ENCODE data around the gene SH3TC1. TPM values are rescaled to one million over a fixed set of nuclear protein-coding genes. Genes with fewer than 3 reads are reported as not detected.

Gene SH3TC1
- total and polyA plus RNA-seq, 2 of the 13 experiments (the other 11 are each of a cell fraction or from before 2014, with no cell fraction given), result 14.9 to 21.8 TPM

DNA sequence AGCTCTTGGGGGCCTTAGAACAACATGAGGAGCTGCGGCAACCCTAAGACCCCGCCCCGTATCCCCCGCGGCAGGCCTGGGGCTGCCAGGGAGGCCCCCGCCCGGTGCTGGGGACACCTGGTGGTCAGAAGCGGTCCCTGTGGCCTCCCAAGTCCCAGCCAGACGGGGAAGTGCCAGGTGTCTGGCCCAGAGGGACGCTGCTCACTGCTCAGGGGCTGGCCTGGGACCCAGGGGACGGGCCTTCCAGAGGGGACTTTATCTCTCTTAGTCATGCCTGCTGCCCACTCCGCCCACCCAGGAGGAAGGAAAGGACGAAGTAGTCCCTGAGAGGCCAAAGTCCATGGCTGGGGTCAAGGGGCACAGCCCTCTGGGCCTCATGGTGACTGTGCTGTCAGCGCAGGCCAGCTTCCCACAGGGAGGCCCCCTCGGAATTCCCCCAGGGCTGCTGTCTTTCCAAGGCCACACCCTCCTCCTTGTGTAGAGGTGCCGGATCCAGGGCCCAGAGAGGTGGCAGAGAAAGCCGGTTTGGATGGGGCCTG lies 39.5 kb downstream of the SH3TC1 start (continued):
- no peak for TF ChIP-seq ZNF501 (CRISPR knock-in tag; IDR thresholded peaks at IDR 0.05)
- TF ChIP-seq, protein P1, sequence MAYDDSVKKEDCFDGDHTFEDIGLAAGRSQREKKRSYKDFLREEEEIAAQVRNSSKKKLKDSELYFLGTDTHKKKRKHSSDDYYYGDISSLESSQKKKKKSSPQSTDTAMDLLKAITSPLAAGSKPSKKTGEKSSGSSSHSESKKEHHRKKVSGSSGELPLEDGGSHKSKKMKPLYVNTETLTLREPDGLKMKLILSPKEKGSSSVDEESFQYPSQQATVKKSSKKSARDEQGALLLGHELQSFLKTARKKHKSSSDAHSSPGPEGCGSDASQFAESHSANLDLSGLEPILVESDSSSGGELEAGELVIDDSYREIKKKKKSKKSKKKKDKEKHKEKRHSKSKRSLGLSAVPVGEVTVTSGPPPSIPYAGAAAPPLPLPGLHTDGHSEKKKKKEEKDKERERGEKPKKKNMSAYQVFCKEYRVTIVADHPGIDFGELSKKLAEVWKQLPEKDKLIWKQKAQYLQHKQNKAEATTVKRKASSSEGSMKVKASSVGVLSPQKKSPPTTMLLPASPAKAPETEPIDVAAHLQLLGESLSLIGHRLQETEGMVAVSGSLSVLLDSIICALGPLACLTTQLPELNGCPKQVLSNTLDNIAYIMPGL (CRISPR knock-in tag; IDR thresholded peaks at IDR 0.05; ENCODE audit: borderline replicate concordance in 1 of 2, low read depth in 1 of 2), result 0 out of 4 replicates have a peak, but pooled peaks of 1 of the 2 experiments have one; percentile 21
- TF ChIP-seq, protein P2, sequence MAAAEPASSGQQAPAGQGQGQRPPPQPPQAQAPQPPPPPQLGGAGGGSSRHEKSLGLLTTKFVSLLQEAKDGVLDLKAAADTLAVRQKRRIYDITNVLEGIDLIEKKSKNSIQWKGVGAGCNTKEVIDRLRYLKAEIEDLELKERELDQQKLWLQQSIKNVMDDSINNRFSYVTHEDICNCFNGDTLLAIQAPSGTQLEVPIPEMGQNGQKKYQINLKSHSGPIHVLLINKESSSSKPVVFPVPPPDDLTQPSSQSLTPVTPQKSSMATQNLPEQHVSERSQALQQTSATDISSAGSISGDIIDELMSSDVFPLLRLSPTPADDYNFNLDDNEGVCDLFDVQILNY (CRISPR knock-in tag; conservative IDR thresholded peaks at IDR 0.05), result no peak
- TF ChIP-seq SRSF9 (IDR thresholded peaks at IDR 0.05; ENCODE audit: borderline replicate concordance, insufficient read depth, low read depth, low read length, poor library complexity, severe bottlenecking), result no peak
- TF ChIP-seq, protein P3, sequence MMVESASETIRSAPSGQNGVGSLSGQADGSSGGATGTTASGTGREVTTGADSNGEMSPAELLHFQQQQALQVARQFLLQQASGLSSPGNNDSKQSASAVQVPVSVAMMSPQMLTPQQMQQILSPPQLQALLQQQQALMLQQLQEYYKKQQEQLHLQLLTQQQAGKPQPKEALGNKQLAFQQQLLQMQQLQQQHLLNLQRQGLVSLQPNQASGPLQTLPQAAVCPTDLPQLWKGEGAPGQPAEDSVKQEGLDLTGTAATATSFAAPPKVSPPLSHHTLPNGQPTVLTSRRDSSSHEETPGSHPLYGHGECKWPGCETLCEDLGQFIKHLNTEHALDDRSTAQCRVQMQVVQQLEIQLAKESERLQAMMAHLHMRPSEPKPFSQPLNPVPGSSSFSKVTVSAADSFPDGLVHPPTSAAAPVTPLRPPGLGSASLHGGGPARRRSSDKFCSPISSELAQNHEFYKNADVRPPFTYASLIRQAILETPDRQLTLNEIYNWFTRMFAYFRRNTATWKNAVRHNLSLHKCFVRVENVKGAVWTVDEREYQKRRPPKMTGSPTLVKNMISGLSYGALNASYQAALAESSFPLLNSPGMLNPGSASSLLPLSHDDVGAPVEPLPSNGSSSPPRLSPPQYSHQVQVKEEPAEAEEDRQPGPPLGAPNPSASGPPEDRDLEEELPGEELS (CRISPR knock-in tag; IDR thresholded peaks at IDR 0.05), result peak; percentile 37; the same call in 1 of the 2 replicates
- TF ChIP-seq ZNF543 (CRISPR knock-in tag; IDR thresholded peaks at IDR 0.05), result no peak
- TF ChIP-seq, protein P4, sequence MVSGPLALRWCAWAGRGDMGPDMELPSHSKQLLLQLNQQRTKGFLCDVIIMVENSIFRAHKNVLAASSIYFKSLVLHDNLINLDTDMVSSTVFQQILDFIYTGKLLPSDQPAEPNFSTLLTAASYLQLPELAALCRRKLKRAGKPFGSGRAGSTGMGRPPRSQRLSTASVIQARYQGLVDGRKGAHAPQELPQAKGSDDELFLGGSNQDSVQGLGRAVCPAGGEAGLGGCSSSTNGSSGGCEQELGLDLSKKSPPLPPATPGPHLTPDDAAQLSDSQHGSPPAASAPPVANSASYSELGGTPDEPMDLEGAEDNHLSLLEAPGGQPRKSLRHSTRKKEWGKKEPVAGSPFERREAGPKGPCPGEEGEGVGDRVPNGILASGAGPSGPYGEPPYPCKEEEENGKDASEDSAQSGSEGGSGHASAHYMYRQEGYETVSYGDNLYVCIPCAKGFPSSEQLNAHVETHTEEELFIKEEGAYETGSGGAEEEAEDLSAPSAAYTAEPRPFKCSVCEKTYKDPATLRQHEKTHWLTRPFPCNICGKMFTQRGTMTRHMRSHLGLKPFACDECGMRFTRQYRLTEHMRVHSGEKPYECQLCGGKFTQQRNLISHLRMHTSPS (CRISPR knock-in tag; IDR thresholded peaks at IDR 0.05; ENCODE audit: low read depth), result peak; percentile 43; the same call in 1 of the 2 replicates
- no peak for TF ChIP-seq SNAI1 (CRISPR knock-in tag; IDR thresholded peaks at IDR 0.05; ENCODE audit: borderline replicate concordance)
- TF ChIP-seq, protein P5, sequence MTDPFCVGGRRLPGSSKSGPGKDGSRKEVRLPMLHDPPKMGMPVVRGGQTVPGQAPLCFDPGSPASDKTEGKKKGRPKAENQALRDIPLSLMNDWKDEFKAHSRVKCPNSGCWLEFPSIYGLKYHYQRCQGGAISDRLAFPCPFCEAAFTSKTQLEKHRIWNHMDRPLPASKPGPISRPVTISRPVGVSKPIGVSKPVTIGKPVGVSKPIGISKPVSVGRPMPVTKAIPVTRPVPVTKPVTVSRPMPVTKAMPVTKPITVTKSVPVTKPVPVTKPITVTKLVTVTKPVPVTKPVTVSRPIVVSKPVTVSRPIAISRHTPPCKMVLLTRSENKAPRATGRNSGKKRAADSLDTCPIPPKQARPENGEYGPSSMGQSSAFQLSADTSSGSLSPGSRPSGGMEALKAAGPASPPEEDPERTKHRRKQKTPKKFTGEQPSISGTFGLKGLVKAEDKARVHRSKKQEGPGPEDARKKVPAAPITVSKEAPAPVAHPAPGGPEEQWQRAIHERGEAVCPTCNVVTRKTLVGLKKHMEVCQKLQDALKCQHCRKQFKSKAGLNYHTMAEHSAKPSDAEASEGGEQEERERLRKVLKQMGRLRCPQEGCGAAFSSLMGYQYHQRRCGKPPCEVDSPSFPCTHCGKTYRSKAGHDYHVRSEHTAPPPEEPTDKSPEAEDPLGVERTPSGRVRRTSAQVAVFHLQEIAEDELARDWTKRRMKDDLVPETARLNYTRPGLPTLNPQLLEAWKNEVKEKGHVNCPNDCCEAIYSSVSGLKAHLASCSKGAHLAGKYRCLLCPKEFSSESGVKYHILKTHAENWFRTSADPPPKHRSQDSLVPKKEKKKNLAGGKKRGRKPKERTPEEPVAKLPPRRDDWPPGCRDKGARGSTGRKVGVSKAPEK (CRISPR knock-in tag; IDR thresholded peaks at IDR 0.05; ENCODE audit: borderline replicate concordance), result no peak
- TF ChIP-seq FOXA3 (CRISPR knock-in tag; IDR thresholded peaks at IDR 0.05), result 0 out of 2 replicates have a peak, but pooled peaks have one; percentile 15
- peak; percentile 97 for TF ChIP-seq HIVEP1 (CRISPR knock-in tag; IDR thresholded peaks at IDR 0.05)
- no peak for TF ChIP-seq EHMT2 (IDR thresholded peaks at IDR 0.05; ENCODE audit: borderline replicate concordance, low read depth, low read length)
- peak; percentile 78 for TF ChIP-seq XRCC5 (optimal IDR thresholded peaks at IDR 0.05; ENCODE audit: low read length)
- TF ChIP-seq, protein P6, sequence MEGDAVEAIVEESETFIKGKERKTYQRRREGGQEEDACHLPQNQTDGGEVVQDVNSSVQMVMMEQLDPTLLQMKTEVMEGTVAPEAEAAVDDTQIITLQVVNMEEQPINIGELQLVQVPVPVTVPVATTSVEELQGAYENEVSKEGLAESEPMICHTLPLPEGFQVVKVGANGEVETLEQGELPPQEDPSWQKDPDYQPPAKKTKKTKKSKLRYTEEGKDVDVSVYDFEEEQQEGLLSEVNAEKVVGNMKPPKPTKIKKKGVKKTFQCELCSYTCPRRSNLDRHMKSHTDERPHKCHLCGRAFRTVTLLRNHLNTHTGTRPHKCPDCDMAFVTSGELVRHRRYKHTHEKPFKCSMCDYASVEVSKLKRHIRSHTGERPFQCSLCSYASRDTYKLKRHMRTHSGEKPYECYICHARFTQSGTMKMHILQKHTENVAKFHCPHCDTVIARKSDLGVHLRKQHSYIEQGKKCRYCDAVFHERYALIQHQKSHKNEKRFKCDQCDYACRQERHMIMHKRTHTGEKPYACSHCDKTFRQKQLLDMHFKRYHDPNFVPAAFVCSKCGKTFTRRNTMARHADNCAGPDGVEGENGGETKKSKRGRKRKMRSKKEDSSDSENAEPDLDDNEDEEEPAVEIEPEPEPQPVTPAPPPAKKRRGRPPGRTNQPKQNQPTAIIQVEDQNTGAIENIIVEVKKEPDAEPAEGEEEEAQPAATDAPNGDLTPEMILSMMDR (CRISPR knock-in tag; IDR thresholded peaks at IDR 0.05), result peak; percentile 77

Data from HepG2 (cell line).